ENCODE measurements around the gene DNAJC16. TPM values are rescaled to one million over a fixed set of nuclear protein-coding genes. Genes with fewer than 3 reads are reported as not detected.

DNAJC16 gene
- total RNA-seq, 4 donors from 2014 or later: 7.8 to 30.3 (median 19.7) TPM

GRCh38 chr1:15621975-15622374 is 95.3 kb downstream of the DNAJC16 start:
- H3K27me3 ChIP-seq: no peaks in the 10 kb centered on the region
- in situ Hi-C loops (cut with MboI; ENCODE audit: low pct_ligation_motif_present in 1 of 4, low pct_unique_long_range_greater_than_20kb in 1 of 4, low sequenced_read_pairs in 3 of 4) (no loop called here), intact Hi-C loops (cut with DNase I; ENCODE audit: low total_unique reads) (no loop called here)
- no peak overlapping the region for H3K27ac ChIP-seq
- H3K4me1 ChIP-seq: peaks cover 25 to 74% (median 38%) of the 10 kb centered on the region in 4 donors
- no peaks in the 10 kb centered on the region for H3K9me3 ChIP-seq
- DNase-seq: no peak
- WGBS, 2 donors (ENCODE audit: low coverage in 1 of 2): 77 to 88% methylated on average over 5 of the region's 5 CpGs
- no peak overlapping the region for H3K4me3 ChIP-seq
- TF ChIP-seq EP300 (IDR thresholded peaks at IDR 0.05; ENCODE audit: low read depth) (no peak), CTCF (IDR thresholded peaks at IDR 0.05) (no peak), POLR2AphosphoS5 (IDR thresholded peaks at IDR 0.05) (no peak), POLR2A (IDR thresholded peaks at IDR 0.05) (no peak)
- H3K36me3 ChIP-seq: peaks cover 0 to 4% (median 2%) of the 10 kb centered on the region in 4 donors

DNA sequence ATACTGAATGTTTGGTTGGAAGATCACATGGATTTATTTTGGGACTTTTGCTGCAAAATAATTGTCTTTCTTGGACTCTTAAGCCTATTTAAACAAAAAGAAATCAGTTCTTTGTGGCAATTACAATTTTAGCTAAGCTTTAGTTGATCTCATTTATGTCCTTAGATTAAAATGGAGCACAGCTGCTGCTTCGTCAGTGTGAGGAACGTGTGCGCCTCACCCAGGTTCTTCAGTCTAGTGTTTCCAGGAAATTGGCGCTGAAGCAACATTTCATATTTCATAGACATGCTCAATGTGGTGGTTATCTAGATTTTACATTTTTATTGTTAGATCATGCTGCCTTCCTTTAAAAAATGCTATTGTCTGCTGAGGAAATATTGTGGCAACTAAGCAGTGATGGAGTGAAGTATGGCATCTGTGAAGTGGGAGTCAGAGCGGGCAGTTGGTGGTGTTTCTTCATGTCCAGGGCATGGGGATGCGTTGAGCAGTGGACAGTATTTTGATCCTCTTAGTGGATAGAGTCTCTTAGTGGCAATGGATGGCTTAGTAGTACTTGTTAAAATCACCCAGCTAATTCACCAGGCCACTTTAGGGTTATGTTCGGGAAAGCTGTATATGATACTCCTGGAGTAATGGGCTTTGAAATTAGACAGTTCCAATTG is 96.2 kb downstream of the DNAJC16 start:
- intact Hi-C loops (cut with DNase I; ENCODE audit: low total_unique reads) (no loop called here), in situ Hi-C loops (cut with MboI; ENCODE audit: low pct_ligation_motif_present in 1 of 4, low pct_unique_long_range_greater_than_20kb in 1 of 4, low sequenced_read_pairs in 3 of 4) (no loop called here)
- no peak for DNase-seq
- Histone ChIP-seq H3K27ac (no peak overlapping the region), H3K27me3 (no peaks in the 10 kb centered on the region), H3K4me1 (peaks cover 25 to 74% (median 38%) of the 10 kb centered on the region in 4 donors), H3K9me3 (no peaks in the 10 kb centered on the region), H3K4me3 (no peak overlapping the region), H3K36me3 (peaks cover 0 to 12% (median 4%) of the 10 kb centered on the region in 4 donors)
- TF ChIP-seq POLR2AphosphoS5 (IDR thresholded peaks at IDR 0.05) (no peak), POLR2A (IDR thresholded peaks at IDR 0.05) (no peak), CTCF (IDR thresholded peaks at IDR 0.05) (no peak), EP300 (IDR thresholded peaks at IDR 0.05; ENCODE audit: low read depth) (no peak)
- WGBS, 2 donors (ENCODE audit: low coverage in 1 of 2): 79 to 83% methylated on average over 6 to 7 of the region's 7 CpGs

DNA sequence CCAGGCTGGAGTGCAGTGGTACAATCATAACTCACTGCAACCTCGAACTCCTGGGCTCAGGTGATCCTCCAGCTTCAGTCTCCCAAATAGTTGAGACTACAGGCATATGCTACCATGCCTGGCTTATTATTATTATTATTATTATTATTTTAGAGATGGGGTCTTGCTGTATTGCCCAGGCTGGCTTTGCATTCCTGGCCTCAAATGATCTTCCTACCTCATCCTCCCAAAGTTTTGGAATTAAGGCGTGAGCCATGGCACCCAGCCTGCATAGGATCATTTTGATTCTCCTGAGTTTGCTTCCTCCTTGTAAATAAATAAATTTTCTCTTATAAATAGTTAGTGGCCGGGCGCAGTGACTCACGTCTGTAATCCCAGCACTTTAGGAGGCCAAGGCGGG is 96.8 kb downstream of the DNAJC16 start:
- Histone ChIP-seq H3K4me1 (peaks cover 25 to 71% (median 37%) of the 10 kb centered on the region in 4 donors), H3K27me3 (no peaks in the 10 kb centered on the region), H3K9me3 (no peaks in the 10 kb centered on the region), H3K27ac (no peak overlapping the region), H3K36me3 (peaks cover 0 to 15% (median 4%) of the 10 kb centered on the region in 4 donors), H3K4me3 (no peak overlapping the region)
- WGBS, 2 donors (ENCODE audit: low coverage in 1 of 2): 80% methylated on average over 6 of the region's 6 CpGs; no CpG with 5 or more reads in 1 of the 2 donors
- intact Hi-C loops (cut with DNase I; ENCODE audit: low total_unique reads) (no loop called here), in situ Hi-C loops (cut with MboI; ENCODE audit: low pct_ligation_motif_present in 1 of 4, low pct_unique_long_range_greater_than_20kb in 1 of 4, low sequenced_read_pairs in 3 of 4) (no loop called here)
- no peak for TF ChIP-seq CTCF (IDR thresholded peaks at IDR 0.05)
- TF ChIP-seq POLR2AphosphoS5 (IDR thresholded peaks at IDR 0.05): no peak
- TF ChIP-seq POLR2A (IDR thresholded peaks at IDR 0.05): no peak
- TF ChIP-seq EP300 (IDR thresholded peaks at IDR 0.05; ENCODE audit: low read depth): no peak
- no peak for DNase-seq

DNA sequence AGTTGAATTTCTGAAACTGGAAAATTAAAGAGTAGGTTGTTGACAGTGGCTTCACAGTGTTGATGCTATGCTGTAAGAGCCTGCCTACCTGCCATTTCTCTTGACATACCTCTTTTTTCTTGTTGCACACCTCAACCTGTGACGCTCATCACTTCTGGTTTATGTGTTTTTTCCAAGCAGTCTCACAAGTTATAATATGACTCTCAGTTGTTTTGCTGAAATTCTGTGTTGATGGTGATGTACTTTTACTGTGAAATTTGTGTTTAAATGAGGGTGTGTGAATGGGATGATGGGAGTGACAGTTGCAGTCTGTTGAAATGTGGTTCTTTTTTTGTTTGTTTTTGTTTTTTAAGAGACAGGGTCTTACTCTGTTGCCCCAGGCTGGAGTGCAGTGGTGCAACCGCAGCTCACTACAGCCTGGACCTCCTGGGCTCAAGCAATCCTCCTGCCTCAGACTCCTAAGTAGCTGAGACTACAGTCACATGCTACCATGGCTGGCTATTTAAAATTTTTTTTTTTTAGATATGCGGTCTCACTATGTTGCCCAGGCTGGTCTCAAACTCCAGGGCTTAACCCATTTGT is 97.6 kb downstream of the DNAJC16 start:
- WGBS, 2 donors (ENCODE audit: low coverage in 1 of 2): 79 to 86% methylated on average over 1 to 3 of the region's 3 CpGs
- peaks cover 0 to 15% (median 6%) of the 10 kb centered on the region in 4 donors for H3K36me3 ChIP-seq
- peaks cover 22 to 63% (median 32%) of the 10 kb centered on the region in 4 donors for H3K4me1 ChIP-seq
- no peaks in the 10 kb centered on the region for H3K27me3 ChIP-seq
- no peak for DNase-seq
- no peak overlapping the region for H3K4me3 ChIP-seq
- no peak for TF ChIP-seq CTCF (IDR thresholded peaks at IDR 0.05)
- TF ChIP-seq POLR2AphosphoS5 (IDR thresholded peaks at IDR 0.05): no peak
- TF ChIP-seq EP300 (IDR thresholded peaks at IDR 0.05; ENCODE audit: low read depth): no peak
- no peak for TF ChIP-seq POLR2A (IDR thresholded peaks at IDR 0.05)
- no peaks in the 10 kb centered on the region for H3K9me3 ChIP-seq
- intact Hi-C loops (cut with DNase I; ENCODE audit: low total_unique reads): no loop called here
- in situ Hi-C loops (cut with MboI; ENCODE audit: low pct_ligation_motif_present in 1 of 4, low pct_unique_long_range_greater_than_20kb in 1 of 4, low sequenced_read_pairs in 3 of 4): no loop called here
- H3K27ac ChIP-seq: no peak overlapping the region
